GDM1 (cell line): ENCODE measurements around the gene XRN1.
"Not testable (repeated sequence)": the region's sequence is repeated elsewhere in the genome, so short reads cannot be mapped to it uniquely, and the experiment has no call there.

Experiments
- DNase-seq: peaks from one replicate; lab custom pipeline; 2025; lab: John Stamatoyannopoulos, UW

XRN1 gene

DNA sequence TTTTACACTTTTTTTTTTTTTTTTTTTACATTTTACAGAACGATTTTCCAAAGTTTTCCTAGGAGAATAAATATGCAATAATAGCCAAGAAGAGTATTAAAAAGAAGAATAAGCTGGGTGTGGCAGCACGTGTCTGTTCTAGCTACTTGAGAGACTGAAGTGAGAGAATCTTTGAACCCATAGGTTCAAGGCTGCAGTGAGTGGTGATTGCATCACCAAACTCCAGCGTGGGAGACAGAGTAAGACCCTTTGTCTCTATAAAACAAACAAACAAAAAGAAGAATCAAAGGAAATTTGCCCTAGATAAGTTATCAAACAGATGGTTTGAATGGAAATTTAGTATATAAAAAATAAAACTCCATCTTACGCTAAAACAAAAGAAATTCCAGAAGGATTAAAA is 13.3 kb downstream of the XRN1 start:
- no peak for DNase-seq

DNA sequence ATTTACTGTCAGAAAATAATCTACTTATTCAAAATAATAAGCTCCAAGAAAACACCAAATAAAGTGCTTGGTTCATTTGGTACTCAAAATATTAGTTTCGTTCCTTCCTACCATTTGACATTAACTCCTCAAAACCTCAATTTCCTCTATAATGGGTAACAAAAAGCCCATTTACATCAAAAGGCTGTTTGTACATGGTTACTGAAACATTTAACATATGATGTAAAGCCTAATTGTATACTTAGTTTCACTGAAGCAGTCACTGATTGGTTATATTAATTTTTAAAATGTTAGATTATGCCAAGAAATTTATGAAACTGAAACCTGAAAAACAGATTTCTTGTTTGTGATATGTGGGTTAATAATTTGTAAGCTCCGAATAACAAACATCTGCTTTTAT is 14.7 kb downstream of the XRN1 start:
- no peak for DNase-seq

DNA sequence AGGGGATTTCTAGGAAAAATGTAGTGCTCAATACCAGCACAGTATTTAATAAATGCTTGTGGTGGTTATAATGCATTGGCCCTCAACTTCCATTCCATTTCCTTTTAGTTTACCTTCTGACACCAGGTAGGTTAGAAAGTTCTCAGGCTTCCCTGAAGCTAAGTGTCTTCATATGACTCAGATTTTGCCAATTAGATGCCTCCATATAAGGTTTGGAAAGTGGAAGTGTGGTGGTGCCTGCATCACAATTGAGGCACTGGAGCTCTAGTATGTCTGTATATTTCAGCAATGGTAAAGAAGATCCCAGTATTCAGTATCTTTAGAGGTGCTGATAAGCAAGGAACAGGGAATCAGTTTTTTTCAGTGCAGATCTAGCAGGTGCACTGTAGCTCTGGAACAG is 18.3 kb downstream of the XRN1 start:
- DNase-seq, result no peak

DNA sequence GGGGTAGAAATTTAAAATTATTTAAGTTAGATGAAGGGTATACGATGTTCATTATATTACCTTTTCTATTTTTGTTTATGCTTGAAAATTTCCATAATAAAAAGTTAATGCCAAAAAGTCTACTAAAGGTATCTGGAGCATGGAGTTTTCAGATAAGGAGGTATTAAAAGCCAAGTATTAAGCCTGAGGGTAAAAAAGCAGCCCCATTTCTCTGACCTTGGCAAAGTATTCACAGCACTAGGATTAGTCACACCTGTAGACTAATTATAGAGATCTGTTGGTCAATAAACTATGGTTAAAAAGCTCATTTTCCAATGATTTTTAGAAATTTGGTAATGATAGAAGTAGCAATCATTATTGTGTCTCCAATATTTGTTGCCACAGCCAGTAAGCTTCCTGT is 23.1 kb downstream of the XRN1 start:
- DNase-seq, result no peak

DNA sequence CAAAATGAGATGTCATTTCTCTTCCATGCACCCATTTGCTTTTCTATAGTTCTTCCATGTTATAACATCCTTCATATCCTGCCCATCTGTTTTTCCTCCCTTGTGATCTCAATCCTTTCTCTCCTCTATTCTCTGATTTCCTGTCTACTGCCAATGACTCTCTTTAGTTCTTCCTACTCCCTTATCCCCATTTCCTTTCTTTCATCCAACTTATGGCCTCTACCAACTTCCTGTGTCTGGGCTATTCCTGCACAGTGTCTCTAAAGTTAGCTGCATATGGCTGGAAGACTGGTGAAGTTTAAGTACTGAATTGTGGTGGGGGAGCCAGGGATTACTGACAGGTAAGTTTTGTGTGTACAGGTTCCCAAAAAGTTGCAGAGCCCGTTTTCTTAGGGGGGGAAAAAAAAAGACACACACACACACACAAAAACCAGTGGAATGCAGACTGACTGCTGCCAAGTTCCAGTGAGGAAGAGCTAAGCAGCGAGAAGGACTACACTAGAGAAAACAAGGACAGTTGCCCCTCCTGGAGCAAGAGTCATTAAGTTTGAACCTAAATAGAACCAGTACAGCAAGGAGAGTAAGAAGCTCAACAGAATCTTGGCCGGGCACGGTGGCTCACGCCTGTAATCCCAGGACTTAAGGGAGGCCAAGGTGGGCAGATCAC is 28.8 kb downstream of the XRN1 start:
- no peak for DNase-seq

DNA sequence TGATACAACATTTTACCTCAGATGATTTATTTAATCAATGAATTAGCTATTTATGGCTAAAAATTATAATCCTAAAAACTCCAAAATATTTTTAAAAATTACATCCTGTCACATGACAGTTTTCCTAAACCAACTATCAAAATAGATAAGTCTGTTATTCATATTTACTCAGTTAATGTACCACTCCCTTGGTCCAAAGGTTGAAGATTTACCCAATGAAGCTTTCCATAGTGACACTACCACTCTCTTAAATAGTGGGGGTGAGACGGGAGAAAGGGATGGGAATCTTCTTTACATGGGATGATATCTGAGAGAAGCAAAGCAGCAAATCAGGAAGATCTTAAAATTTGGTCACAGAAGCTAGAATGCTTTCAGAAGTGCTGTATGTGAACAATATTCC is 30.5 kb downstream of the XRN1 start:
- DNase-seq, result no peak

DNA sequence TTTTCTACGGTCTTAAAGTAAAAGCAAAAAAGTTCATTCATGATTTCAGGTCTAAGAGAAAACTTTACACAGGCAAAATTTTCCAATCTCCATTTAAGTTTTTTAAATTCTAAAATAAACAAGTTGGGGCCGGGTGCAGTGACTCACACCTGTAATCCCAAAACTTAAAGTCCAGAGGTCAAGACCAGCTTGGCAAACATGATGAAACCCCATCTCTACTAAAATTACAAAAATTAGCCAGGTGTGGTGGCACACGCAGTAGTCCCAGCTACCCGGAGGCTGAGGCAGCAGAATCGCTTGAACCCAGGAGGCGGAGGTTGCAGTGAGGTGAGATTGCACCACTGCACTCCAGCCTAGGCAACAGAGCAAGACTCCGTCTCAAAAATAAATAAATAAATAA is 47.3 kb downstream of the XRN1 start:
- DNase-seq, result not testable (repeated sequence)

DNA sequence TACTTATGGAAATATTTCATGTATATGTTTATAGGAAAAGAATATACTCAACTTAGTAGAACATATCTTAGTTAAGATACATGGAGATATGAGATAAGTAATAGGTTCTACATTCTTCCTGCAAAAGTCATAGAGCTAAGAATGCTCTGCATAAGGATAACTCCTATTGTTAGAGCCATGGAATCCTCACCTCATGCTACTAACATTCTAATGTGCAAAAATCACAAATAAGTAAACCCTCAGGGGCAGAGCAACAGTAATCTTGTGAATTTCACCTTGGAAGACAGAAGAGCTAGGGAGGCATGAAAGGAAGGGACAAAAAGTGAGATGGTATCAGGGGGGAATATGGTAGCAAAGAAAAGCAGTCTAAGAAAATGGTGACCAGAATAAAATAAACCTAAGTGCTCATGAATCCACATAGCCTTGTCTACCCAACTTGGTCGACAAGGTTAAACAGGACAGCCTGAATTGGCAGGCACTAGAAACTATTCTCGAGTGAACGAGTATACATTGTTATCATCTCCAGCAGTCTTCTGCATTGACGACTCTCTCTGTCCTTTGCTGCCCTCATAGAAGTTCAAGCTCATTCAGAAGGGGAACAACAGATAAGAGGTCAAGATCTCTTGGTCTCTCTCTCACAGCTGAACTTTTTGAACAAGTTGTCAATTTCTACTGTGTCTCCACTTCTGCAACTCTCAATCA is 52.8 kb downstream of the XRN1 start:
- DNase-seq, result no peak

DNA sequence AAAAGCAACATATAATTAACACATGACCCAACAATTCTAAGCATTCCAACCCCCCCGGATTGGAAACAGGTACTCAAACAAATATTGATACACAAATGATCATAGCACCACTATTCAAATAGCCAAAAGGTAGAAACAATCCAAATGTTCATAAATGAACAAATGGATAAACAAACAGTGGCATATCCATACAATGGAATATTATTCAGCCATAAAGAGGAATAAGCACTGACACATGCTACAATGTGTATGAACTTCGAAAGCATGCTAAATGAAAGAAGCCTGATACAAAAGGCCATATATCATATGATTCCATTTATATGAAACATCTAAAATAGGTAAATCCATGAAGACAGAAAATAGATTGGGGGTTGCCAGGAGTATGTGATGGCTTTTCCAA is 62.8 kb downstream of the XRN1 start:
- DNase-seq, result no peak

DNA sequence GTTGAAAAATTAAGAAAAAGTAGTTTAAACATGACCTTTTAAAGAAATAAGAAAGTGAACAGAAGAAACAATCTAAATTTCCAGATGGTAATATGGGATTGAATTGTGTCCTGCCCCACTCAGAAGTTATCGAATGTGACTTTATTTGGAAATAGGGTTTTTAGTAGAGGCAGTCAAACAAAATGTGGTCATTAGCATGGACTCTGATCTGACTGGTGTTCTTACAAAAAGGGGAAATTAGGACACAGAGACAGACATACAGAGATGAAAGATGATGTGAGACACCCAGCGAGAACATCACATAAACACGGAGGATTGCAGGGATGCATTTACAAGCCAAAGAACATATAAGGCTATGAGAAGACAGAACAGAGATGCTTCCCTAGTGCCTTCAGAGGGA is 73.2 kb downstream of the XRN1 start:
- DNase-seq, result no peak

DNA sequence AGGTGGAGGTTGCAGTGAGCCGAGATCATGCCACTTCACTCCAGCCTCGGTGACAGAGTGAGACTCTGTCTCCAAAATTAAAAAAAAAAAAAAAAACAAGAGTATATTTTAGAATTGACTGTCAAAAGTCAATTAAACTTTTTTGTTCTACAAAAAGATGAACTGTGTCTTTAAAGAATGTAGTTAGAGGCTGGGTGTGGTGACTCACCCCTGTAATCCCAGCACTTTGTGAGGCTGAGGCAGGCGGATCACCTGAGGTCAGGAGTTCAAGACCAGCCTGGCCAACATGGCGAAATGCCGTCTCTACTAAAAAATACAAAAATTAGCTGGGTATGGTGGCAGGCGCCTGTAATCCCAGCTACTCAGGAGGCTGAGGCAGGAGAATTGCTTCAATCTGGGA is 78.3 kb downstream of the XRN1 start:
- not testable (repeated sequence) for DNase-seq

DNA sequence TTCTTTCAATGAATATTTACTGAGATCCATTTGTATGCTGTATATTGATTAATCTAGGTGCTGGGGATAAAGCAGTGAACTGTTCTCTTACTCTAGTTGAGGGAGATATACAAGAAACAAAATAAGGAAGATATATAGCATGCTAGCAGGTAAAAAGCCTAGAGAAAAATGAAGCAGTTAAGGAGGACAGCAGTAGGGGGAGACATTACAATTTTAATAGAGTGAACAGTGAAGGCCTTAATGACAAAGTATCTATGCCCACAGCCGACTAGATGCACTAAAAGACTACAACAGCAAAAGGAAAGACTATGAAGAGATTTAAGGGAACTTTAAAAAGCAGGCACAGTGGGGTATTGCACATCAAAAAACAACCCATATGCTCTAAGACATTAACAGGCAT is 81.4 kb downstream of the XRN1 start:
- DNase-seq, result no peak

DNA sequence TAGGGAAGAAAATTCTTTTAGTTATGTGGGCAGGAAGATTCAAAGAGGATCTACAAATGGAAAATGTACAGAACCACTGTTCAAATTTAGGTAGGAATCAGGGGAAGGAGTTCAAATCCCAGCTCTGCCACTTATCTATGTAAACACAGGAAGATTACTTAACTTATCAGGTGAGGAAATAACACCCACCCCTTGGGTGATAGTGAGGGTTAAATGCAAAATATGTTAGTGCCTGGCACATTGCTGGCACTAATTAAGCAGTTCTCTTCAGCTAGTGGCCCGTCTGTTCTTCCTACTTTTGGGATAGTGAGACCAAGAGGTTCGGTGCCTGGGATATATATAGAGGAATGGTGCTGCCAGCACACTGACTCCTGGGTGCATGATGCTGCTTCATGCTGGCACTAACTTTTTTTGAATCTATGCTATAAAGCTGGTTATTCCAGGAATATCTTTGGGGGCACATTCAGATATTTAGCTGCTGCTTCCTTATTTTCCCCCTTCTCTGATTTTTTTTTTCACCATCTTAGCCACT is 83.8 kb downstream of the XRN1 start:
- DNase-seq, result no peak

DNA sequence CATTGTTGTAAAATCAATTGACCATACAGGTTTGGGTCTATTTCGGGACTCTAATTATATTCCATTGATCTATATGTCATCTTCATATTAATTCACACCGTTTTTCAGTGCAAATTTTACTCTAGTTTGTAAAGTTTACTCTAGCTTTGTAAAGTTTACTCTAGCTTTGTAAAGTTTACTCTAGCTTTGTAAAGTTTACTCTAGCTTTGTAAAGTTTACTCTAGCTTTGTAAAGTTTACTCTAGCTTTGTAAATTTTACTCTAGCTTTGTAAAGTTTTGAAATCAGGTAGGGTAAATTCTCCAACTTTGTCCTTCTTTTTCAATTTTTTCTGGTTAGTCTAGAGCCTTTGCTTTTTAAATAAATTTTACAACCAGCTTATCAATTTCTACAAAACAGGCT is 84.4 kb downstream of the XRN1 start:
- not testable (repeated sequence) for DNase-seq

DNA sequence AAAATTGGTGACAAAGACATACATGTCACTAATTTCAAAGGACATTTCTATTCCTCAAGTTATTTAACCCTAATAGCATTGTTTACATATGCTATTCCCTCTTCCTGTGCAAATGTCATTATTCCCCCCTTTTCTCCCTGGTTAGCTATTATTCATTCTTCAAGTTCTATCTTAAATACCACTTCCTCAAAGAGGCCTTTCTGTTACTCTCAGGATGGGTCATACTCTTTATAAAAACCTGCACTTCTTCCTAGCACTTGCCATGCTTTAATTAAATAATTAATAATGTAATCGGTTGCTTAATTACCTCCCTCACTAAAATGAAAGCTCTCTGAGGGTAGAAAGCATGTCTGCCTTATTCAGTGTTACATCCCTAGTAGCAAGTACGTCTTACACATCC is 88.5 kb downstream of the XRN1 start:
- no peak for DNase-seq

DNA sequence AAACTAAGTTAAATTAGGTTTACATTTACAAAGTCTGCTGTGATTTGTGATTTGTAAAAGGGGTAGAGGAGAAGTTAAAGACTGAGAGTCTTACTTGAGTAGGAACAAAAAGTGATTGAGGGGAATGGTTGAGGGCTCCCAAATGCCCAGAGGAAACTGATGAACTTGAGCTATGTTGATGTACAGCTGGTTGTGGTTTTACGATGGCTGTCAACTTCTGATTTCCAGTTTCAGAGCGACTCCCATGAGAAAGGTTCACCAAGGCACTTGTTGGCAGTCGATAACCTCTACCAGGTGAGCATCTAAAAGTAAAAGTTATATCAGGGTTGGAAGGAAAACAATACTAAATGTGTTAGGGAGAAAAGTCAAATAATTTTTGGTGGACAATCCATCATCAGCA is 91.0 kb downstream of the XRN1 start:
- no peak for DNase-seq

DNA sequence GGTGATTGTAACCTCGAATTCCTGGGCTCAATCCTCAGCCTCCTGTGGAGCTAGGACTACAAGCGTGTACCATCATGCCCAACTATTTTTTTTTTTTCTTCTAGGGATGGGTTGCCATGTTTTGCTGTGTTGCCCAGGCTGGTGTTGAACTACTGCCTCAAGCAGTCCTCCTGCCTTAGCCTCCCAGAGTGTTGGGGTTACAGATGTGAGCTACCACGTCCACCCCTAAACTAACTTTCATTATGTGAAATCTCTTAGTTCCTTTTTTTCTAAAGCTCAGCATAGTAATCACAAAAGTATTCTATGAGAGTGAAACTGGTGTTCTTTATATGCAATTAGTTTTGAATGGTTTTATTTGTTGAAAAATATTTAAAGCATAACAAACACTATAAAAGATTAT is 92.1 kb downstream of the XRN1 start:
- no peak for DNase-seq

DNA sequence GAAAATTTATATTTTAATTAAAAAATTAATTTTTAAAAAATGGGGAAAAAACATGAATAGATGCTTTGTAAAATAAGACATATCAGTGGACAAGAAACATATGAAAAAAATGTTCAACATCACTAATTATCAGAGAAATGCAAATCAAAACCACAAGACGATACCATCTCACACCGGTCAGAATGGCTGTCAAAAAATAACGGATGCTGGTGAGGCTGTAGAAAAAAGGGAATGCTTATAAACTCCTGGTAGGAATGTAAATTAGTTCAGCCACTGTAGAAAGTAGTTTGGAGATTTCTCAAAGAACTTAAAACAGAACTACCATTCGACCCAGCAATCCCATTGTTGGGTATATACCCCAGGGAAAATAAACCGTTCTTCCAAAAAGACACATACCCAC is 93.8 kb downstream of the XRN1 start:
- no peak for DNase-seq

DNA sequence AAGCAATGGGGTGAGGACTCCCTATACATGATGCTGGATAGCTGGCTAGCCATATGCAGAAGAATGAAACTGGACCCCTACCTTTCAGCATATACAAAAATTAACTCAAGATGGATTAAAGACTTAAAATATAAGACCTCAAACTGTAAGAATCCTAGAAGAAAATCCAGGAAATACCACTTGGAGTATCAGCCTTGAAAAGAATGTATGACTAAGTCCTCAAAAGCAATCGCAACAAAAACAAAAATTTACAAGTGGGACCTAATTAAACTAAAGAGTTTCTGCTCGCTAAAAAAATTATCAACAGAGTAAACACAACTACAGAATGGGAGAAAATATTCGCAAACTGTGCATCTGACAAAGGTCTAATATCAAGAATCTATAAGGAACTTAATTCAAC is 94.3 kb downstream of the XRN1 start:
- DNase-seq, result no peak

DNA sequence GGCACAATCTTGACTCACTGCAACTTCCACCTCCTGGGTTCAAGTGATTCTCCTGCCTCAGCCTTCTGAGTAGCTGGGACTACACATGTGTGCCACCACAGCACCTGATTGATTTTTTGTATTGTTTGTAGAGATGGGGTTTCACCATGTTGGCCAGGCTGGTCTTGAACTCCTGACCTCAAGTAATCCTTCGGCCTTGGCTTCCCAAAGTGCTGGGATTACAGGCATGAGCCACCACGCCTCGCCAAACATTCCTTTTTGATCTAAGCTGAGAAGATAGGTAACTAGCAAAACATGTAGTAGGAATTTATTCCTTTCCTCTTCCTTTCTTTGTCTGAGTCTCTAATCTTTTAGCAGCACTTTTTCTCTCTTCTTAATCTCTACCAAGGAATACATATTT is 95.1 kb downstream of the XRN1 start:
- DNase-seq, result not testable (repeated sequence)

DNA sequence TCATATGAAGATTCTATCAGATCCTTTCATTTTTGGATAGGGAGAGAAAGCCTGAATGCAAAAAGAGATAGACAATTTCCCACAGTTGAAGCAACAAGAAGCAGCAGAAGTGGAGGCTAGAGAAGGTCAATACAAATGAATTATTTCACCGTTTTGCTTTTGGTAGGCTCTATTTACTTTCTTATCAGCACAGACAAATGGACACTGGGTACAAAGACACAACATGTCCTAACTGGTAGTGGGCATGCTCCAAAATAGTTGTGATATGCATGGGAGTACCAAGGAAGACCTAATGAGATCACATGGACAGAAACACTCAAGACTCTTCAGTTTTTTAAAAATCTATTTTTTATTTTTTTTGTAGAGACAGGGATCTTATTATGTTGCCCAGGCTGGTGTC is 99.4 kb downstream of the XRN1 start:
- DNase-seq, result no peak

DNA sequence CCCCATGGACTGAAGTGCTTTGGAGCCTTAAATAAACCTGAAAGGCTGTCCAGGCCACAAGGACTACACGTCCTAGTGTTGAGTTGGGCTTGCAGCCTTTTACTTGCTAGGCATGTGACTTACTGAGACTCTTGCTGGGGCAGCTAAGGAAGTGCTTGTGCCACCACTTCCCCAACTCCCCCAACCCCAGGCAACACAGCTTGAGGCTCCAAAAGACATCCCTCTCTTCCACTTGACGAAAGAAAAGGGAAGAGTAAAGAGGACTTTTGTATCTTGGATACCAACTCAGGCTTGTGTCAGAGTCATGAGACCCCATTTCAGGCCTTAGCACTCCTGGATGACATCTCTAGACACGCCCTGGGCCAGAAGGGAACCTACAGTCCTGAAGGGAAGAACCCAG is 109.8 kb downstream of the XRN1 start:
- DNase-seq, result peak; percentile 53

DNA sequence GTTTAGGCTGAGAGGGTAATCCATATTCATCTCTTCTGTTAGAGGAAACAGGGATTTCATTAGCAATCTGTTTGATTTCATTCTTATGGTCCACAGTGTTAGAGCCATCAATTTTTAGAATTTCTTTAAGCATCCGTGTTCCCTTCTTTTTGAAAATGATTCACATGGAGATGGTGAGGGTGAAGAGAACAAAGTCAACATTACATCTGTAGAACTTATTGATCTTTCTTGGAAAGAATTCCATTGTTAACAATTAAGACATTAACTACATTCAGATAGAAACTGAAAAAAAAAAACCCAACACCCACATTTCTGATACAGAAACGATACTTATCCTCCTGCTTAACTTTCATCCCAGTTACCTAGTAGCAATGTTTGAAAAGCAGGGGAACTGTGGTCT is 115.4 kb downstream of the XRN1 start:
- DNase-seq, result no peak
